SU-DHL-6 (cell line): ENCODE results near the gene SEMA3G.

Experiments
- H2AFZ ChIP-seq: fragments of 200-600 bp; sonication (generic); 2 replicates; pipeline ENCODE4 v1.6.1; 2014; ENCODE audit warnings: low read depth, mild to moderate bottlenecking, moderate library complexity, mixed read lengths, antibody characterized with exemption, low read length; ENCODE audit not compliant: severe bottlenecking
- H3F3A ChIP-seq: fragments of 200-600 bp; shearing (Covaris generic); 2 replicates; pipeline ENCODE4 v1.6.0; 2016; ENCODE audit warnings: antibody characterized with exemption, mild to moderate bottlenecking; ENCODE audit not compliant: insufficient read depth
- H3K27ac ChIP-seq: fragments of 200-600 bp; sonication (generic); 2 replicates; pipeline ENCODE4 v1.5.1; 2016; ENCODE audit warnings: low read depth, mild to moderate bottlenecking, low read length, moderate library complexity, mixed read lengths
- H3K27me3 ChIP-seq: fragments of 200-600 bp; sonication (generic), shearing (Covaris generic); 2 replicates; pipeline ENCODE4 v1.6.0; 2014; ENCODE audit warnings: mild to moderate bottlenecking, low read length
- H3K36me3 ChIP-seq: fragments of 200-600 bp; sonication (generic); 2 replicates; pipeline ENCODE4 v1.6.1; 2014; ENCODE audit warnings: mild to moderate bottlenecking, low read length, mixed read lengths
- H3K4me2 ChIP-seq: fragments of 300-600, 200-600 bp; shearing (Covaris generic), sonication (generic); 2 replicates; pipeline ENCODE4 v1.6.0; 2014; ENCODE audit warnings: low read length, low read depth, mild to moderate bottlenecking; ENCODE audit not compliant: poor library complexity, severe bottlenecking
- H3K4me3 ChIP-seq: fragments of 200-600 bp; sonication (generic); 2 replicates; pipeline ENCODE4 v1.5.1; 2014; ENCODE audit warnings: antibody characterized with exemption, low read length, mild to moderate bottlenecking, mixed read lengths; ENCODE audit not compliant: insufficient read depth, poor library complexity, severe bottlenecking
- H3K79me2 ChIP-seq: fragments of 200-600 bp; sonication (generic); 2 replicates; pipeline ENCODE4 v1.6.1; 2014; ENCODE audit warnings: mild to moderate bottlenecking, low read length, moderate library complexity; ENCODE audit not compliant: insufficient read depth
- H3K9ac ChIP-seq: fragments of 200-600 bp; sonication (generic); 2 replicates; pipeline ENCODE4 v1.7.0; 2014; ENCODE audit warnings: mild to moderate bottlenecking, low read length
- H3K9me2 ChIP-seq: fragments of 200-600 bp; sonication (generic); replicated peaks from 2 replicates; pipeline ENCODE4 v1.6.1; 2014; ENCODE audit warnings: low read length; ENCODE audit not compliant: insufficient read depth
- H3K9me3 ChIP-seq: fragments of 200-600 bp; sonication (generic); 2 replicates; pipeline ENCODE4 v1.6.1; 2014; ENCODE audit warnings: low read length, mixed read lengths; ENCODE audit not compliant: insufficient read depth
- H4K20me1 ChIP-seq: fragments of 200-600 bp; sonication (generic); 2 replicates; pipeline ENCODE4 v1.6.1; 2014; ENCODE audit warnings: low read depth, mild to moderate bottlenecking, antibody characterized with exemption, low read length, moderate library complexity, mixed read lengths
- EZH2phosphoT487 ChIP-seq: fragments of 200-600 bp; sonication (generic), shearing (Covaris generic); conservative IDR thresholded peaks from 2 replicates; pipeline ENCODE4 v1.6.1; 2018; ENCODE audit warnings: mild to moderate bottlenecking, antibody characterized with exemption, low read length, moderate library complexity, mixed read lengths
- TF ChIP-seq, protein P1 (sequence below): fragments of 200-600 bp; sonication (generic); IDR thresholded peaks from one replicate; pipeline ENCODE4 v1.5.1; 2017; ENCODE audit warnings: antibody characterized with exemption, mild to moderate bottlenecking, low read length, moderate library complexity; ENCODE audit not compliant: insufficient read depth, poor library complexity, severe bottlenecking

The SEMA3G gene

DNA sequence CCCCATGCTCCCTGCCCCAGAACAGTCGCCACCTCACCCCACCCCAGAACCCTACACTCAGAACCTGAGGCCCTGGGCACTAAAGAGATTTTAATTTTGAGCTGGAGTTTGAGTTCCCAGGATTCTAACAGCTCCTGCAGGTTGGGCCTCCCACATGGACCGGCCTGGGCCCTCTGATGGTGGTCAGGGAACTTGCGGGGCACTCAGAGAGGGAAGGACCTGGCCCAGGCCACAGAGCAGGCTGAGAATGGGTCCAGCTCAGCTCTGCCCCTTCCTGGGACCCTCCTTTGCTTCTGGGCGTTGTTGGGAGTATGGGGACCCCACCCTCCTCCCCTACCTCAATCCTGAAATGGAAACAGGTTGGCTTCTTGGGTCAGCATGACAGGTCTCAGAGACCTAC is 1.1 kb upstream of the SEMA3G start:
- no peaks in the 10 kb centered on the region for H3K36me3 ChIP-seq
- no peak for TF ChIP-seq EZH2phosphoT487
- TF ChIP-seq, protein P1, sequence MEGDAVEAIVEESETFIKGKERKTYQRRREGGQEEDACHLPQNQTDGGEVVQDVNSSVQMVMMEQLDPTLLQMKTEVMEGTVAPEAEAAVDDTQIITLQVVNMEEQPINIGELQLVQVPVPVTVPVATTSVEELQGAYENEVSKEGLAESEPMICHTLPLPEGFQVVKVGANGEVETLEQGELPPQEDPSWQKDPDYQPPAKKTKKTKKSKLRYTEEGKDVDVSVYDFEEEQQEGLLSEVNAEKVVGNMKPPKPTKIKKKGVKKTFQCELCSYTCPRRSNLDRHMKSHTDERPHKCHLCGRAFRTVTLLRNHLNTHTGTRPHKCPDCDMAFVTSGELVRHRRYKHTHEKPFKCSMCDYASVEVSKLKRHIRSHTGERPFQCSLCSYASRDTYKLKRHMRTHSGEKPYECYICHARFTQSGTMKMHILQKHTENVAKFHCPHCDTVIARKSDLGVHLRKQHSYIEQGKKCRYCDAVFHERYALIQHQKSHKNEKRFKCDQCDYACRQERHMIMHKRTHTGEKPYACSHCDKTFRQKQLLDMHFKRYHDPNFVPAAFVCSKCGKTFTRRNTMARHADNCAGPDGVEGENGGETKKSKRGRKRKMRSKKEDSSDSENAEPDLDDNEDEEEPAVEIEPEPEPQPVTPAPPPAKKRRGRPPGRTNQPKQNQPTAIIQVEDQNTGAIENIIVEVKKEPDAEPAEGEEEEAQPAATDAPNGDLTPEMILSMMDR, result no peak
- no peak overlapping the region for H3K27ac ChIP-seq
- no peak overlapping the region for H3K4me3 ChIP-seq
- no peaks in the 10 kb centered on the region for H3K79me2 ChIP-seq
- no peaks in the 10 kb centered on the region for H3K27me3 ChIP-seq
- no peaks in the 10 kb centered on the region for H4K20me1 ChIP-seq
- H3K9me2 ChIP-seq, result no peaks in the 10 kb centered on the region
- H3K9me3 ChIP-seq, result no peaks in the 10 kb centered on the region
- no peak overlapping the region for H3K9ac ChIP-seq
- H2AFZ ChIP-seq, result no peak overlapping the region
- H3K4me2 ChIP-seq, result no peak overlapping the region
- H3F3A ChIP-seq, result no peaks in the 10 kb centered on the region

DNA sequence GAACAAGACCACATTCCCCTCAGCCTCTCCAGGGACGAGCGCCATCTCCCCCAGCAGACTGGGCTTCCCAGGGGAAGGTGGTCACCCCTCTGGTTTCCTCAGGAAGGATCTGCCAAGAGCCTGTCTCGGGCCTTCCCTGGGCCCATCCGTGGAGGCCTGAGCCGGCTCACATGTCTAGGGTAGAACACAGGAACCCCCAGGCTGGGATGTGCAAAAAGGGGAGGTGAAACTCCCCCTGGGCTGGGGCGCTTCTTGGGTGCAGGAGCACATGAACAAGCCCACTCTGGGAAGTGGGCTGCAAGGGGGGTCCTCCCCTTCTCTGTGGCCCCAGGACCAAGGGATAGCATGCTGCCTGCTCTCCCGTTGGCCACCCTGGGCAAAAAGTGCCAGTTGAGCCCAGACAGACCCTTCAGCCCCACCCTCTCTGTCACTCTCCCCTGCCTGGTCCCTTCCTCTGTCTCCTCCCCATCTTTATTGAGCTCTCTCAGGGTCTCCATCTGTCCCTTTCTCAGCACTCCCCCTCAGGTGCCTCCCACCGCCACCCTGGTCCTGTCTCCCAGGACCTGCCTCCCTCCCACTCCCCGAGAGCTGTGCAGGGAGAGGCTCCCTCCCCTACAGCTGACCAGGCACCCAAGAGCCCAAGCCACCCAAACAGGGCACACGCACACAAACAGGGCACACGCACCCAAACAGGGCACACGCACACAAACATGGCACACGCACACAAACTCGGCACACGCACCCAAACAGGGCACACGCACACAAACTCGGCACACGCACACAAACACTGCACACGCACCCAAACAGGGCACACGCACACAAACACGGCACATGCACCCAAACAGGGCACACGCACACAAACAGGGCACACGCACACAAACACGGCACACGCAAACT is 864 bp downstream of the SEMA3G start:
- no peaks in the 10 kb centered on the region for H3F3A ChIP-seq
- no peak overlapping the region for H3K4me2 ChIP-seq
- no peaks in the 10 kb centered on the region for H3K36me3 ChIP-seq
- TF ChIP-seq EZH2phosphoT487, result no peak
- TF ChIP-seq, protein P1, result no peak
- H3K27me3 ChIP-seq, result no peaks in the 10 kb centered on the region
- H3K9ac ChIP-seq, result no peak overlapping the region
- no peak overlapping the region for H3K27ac ChIP-seq
- H3K79me2 ChIP-seq, result no peaks in the 10 kb centered on the region
- no peaks in the 10 kb centered on the region for H3K9me3 ChIP-seq
- no peak overlapping the region for H3K4me3 ChIP-seq
- H3K9me2 ChIP-seq, result no peaks in the 10 kb centered on the region
- no peaks in the 10 kb centered on the region for H4K20me1 ChIP-seq
- H2AFZ ChIP-seq, result no peak overlapping the region

DNA sequence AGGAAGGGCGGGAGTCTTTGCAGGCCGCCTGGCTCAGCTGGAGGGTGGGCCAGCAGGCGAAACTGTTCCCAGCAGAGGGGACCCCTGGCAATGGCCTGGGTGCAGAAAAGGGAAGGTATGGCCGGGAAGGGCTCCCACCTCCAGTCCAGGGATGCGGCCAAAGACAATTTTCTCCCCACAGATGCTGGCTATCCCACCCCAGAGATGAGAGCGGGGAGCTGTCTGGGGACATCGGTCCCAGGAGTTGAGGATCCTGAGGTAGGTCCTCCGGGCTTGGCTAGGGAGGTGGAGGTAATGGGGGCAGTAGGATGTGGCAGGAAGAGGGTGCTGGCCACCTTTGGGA is 1.7 kb downstream of the SEMA3G start:
- no peaks in the 10 kb centered on the region for H4K20me1 ChIP-seq
- no peaks in the 10 kb centered on the region for H3F3A ChIP-seq
- H3K27me3 ChIP-seq, result no peaks in the 10 kb centered on the region
- no peaks in the 10 kb centered on the region for H3K9me3 ChIP-seq
- no peaks in the 10 kb centered on the region for H3K9me2 ChIP-seq
- no peak overlapping the region for H3K27ac ChIP-seq
- H3K4me3 ChIP-seq, result no peak overlapping the region
- no peak overlapping the region for H3K9ac ChIP-seq
- no peaks in the 10 kb centered on the region for H3K36me3 ChIP-seq
- TF ChIP-seq EZH2phosphoT487, result no peak
- TF ChIP-seq, protein P1, result no peak
- H3K4me2 ChIP-seq, result no peak overlapping the region
- H2AFZ ChIP-seq, result no peak overlapping the region
- H3K79me2 ChIP-seq, result no peaks in the 10 kb centered on the region
